Liver (tissue), 9 donors: ENCODE results near the gene PIMREG. TPM values are rescaled to one million over a fixed set of nuclear protein-coding genes. Genes with fewer than 3 reads are reported as not detected.

Experiments
- DNase-seq: peaks from one replicate; pipeline ENCODE4 v3.0.0-alpha.2; 2017; ENCODE audit warnings: low spot score
- H3K27ac ChIP-seq, 2 donors: one replicate each; pipeline ENCODE4 v1.7.0; 2013; ENCODE audit warnings: inconsistent platforms in 2 of 2, low read length in 2 of 2, control low read depth in 1 of 2, low read depth in 1 of 2, mild to moderate bottlenecking in 1 of 2
- H3K27me3 ChIP-seq, 4 donors: one replicate each; pipeline versions ENCODE4 v1.6.1 to v1.7.0; 2013; ENCODE audit warnings: low read length in 3 of 4, inconsistent platforms in 1 of 4, mild to moderate bottlenecking in 1 of 4, moderate library complexity in 1 of 4; ENCODE audit not compliant: control insufficient read depth in 4 of 4, insufficient read depth in 4 of 4
- H3K36me3 ChIP-seq, 4 donors: one replicate each; pipeline versions ENCODE4 v1.6.1 to v1.7.0; 2013; ENCODE audit warnings: low read length in 3 of 4, mild to moderate bottlenecking in 3 of 4, low read depth in 1 of 4, moderate library complexity in 1 of 4; ENCODE audit not compliant: control insufficient read depth in 4 of 4, insufficient read depth in 3 of 4
- H3K4me1 ChIP-seq, 4 donors: one replicate each; pipeline versions ENCODE4 v1.6.1 to v1.7.0; 2013; ENCODE audit warnings: low read length in 3 of 4, mild to moderate bottlenecking in 3 of 4, moderate library complexity in 1 of 4; ENCODE audit not compliant: control insufficient read depth in 4 of 4, insufficient read depth in 4 of 4
- H3K4me3 ChIP-seq, 3 donors: one replicate each; pipeline versions ENCODE4 v1.6.1 to v1.7.0; 2013; ENCODE audit warnings: low read length in 3 of 3, control low read depth in 1 of 3, low read depth in 1 of 3, mild to moderate bottlenecking in 1 of 3
- H3K9ac ChIP-seq, 2 donors: one replicate each; pipeline ENCODE4 v1.7.0; 2013; ENCODE audit warnings: low read length in 2 of 2, mild to moderate bottlenecking in 2 of 2, moderate library complexity in 2 of 2, control low read depth in 1 of 2, low read depth in 1 of 2
- H3K9me3 ChIP-seq, 4 donors: one replicate each; pipeline versions ENCODE4 v1.6.1 to v1.7.0; 2013; ENCODE audit warnings: low read length in 3 of 4; ENCODE audit not compliant: control insufficient read depth in 4 of 4
- ATF3 ChIP-seq: IDR thresholded peaks from 2 replicates; pipeline ENCODE4 v1.6.1; 2016; ENCODE audit warnings: antibody characterized with exemption
- HNF4G ChIP-seq: IDR thresholded peaks from 2 replicates; pipeline ENCODE4 v1.6.1; 2016; ENCODE audit warnings: antibody characterized with exemption
- JUND ChIP-seq, 2 donors: IDR thresholded peaks; 2 replicates each; pipeline ENCODE4 v1.6.1; 2016; ENCODE audit warnings: antibody characterized with exemption in 2 of 2
- SP1 ChIP-seq: IDR thresholded peaks from 2 replicates; pipeline ENCODE4 v1.6.1; 2018; ENCODE audit warnings: antibody characterized with exemption, mild to moderate bottlenecking
- WGBS: extraction: QIAGEN DNeasy Blood & Tissue Kit; methylation state at CpG from one replicate; pipeline ENCODE4 v1.1.7; 2013; 5-methylcytosine and 5-hydroxymethylcytosine counted together
- polyA plus RNA-seq, 2 donors: library from polyadenylated mRNA; stranded (reverse) in 1 of 2; unstranded in 1 of 2; fragments of 200-250 nt in 1 of 2; fragments of >200 nt in 1 of 2; fragmentation: Nextera tagmentation in 1 of 2; extraction: Ambion mirVana in 1 of 2; gene quantifications; one replicate each; pipeline versions ENCODE4 v1.2.1 to v1.2.3, GENCODE V29; 2013 to 2015
- total RNA-seq, 2 donors: library from RNA; depleted of rRNA; stranded (reverse); fragments of >200 nt; gene quantifications; one replicate each; pipeline ENCODE4 v1.2.3, GENCODE V29; 2014
- TF ChIP-seq, protein P1 (sequence below): fragments of 150-350 bp; IDR thresholded peaks from 2 replicates; pipeline ENCODE4 v1.5.1; 2017; ENCODE audit warnings: improper control_type of control experiment, low read depth, low read length; ENCODE audit not compliant: missing input control
- TF ChIP-seq, protein P2 (sequence below): IDR thresholded peaks from 2 replicates; pipeline ENCODE4 v1.6.1; 2016; ENCODE audit warnings: antibody characterized with exemption, mild to moderate bottlenecking
- donor health status: healthy.
- donor health status: healthy.
- donor health status: healthy.
- donor health status: healthy.
- donor health status: healthy.

PIMREG gene
- total and polyA plus RNA-seq, 4 donors = 0.10 to 5.2 (median 0.75) TPM; not detected in 1

- TF ChIP-seq, protein P1, sequence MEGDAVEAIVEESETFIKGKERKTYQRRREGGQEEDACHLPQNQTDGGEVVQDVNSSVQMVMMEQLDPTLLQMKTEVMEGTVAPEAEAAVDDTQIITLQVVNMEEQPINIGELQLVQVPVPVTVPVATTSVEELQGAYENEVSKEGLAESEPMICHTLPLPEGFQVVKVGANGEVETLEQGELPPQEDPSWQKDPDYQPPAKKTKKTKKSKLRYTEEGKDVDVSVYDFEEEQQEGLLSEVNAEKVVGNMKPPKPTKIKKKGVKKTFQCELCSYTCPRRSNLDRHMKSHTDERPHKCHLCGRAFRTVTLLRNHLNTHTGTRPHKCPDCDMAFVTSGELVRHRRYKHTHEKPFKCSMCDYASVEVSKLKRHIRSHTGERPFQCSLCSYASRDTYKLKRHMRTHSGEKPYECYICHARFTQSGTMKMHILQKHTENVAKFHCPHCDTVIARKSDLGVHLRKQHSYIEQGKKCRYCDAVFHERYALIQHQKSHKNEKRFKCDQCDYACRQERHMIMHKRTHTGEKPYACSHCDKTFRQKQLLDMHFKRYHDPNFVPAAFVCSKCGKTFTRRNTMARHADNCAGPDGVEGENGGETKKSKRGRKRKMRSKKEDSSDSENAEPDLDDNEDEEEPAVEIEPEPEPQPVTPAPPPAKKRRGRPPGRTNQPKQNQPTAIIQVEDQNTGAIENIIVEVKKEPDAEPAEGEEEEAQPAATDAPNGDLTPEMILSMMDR = no peak
- TF ChIP-seq, protein P2, sequence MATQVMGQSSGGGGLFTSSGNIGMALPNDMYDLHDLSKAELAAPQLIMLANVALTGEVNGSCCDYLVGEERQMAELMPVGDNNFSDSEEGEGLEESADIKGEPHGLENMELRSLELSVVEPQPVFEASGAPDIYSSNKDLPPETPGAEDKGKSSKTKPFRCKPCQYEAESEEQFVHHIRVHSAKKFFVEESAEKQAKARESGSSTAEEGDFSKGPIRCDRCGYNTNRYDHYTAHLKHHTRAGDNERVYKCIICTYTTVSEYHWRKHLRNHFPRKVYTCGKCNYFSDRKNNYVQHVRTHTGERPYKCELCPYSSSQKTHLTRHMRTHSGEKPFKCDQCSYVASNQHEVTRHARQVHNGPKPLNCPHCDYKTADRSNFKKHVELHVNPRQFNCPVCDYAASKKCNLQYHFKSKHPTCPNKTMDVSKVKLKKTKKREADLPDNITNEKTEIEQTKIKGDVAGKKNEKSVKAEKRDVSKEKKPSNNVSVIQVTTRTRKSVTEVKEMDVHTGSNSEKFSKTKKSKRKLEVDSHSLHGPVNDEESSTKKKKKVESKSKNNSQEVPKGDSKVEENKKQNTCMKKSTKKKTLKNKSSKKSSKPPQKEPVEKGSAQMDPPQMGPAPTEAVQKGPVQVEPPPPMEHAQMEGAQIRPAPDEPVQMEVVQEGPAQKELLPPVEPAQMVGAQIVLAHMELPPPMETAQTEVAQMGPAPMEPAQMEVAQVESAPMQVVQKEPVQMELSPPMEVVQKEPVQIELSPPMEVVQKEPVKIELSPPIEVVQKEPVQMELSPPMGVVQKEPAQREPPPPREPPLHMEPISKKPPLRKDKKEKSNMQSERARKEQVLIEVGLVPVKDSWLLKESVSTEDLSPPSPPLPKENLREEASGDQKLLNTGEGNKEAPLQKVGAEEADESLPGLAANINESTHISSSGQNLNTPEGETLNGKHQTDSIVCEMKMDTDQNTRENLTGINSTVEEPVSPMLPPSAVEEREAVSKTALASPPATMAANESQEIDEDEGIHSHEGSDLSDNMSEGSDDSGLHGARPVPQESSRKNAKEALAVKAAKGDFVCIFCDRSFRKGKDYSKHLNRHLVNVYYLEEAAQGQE = no peak
- TF ChIP-seq SP1 (no peak), ATF3 (no peak)
- DNase-seq = no peak
- no peaks in the 10 kb centered on the region for H3K9me3 ChIP-seq
- no peak overlapping the region for H3K4me3 ChIP-seq
- H3K36me3 ChIP-seq = no peaks in the 10 kb centered on the region
- no peaks in the 10 kb centered on the region for H3K27me3 ChIP-seq
- H3K9ac ChIP-seq = no peak overlapping the region
- H3K4me1 ChIP-seq = no peaks in the 10 kb centered on the region
- WGBS = 85% methylated on average over 16 of the region's 16 CpGs
- no peak overlapping the region for H3K27ac ChIP-seq
Observed at GRCh38 chr17:6483507-6483906, 39.3 kb downstream of the PIMREG start.

DNA sequence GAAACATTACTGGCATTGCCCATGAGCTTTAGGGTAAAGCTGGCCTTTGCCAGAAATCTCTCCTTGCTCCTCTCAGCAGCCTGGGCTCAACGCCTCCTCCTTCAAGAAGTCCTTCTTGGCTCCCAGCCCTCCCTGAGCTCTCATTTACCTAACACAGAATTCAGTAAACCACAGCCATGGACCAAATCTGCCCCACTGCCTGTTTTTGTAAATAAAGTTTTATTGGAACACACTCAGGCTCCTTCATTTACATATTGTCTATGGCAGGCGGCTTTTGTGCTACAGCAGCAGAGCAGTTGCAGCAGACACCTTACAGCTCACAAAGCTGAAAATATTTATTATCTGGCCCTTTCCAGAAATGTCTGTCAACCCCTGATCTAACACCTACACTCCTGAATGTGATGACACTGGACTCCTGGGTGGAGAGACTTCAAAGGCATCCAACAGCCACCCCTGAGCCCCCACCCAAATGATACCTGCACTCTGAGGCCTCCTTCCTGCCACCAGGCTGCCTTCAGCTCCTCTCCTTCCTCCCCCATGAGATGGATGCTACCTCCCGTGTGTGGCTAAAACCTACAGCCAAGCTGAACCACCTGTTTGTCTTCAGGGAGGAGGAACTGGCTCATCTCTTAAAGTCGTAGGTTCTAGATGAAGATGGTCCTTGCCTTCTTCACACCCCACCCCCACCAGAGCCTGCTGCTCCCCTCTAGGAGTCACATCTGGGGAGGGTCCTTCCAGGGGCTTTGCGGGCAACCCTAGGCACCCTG, 41.6 kb downstream of the PIMREG start:
- 83% methylated on average over 5 of the region's 5 CpGs for WGBS

DNA sequence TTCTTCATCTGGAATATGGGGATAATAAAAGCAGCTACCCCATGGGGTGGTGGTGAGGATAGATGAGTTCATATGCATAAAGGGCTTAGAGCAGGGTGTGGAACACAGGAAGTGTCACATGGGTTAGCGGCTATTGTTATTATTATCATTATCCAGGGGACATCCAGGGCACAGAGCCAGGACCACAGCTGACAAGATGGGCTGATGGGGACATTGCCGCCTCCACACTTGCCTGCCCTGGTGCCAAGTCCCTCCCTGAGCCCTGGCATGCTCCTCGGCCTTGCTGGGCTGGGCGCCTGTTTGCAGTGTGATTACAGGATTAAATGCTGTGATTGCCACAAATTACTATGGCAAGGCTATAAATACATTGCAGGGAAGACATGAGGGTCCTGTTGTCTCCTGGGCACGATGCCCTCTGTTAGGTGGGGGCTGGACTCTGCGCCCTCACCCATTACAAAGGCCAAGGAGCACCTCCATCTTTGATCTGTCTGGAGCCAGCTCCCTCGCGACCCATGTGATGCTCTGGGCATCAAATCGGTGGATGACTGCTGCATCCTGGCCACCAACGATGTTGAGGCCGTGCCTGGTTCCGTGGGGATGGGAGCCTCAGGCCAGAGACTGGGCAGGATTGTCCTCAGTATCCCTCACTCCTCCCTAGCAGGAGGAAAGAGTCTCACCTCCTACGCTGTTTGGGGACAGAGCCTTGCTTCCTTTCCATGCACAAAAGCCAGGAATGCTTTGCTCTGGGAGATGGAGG, 43.2 kb downstream of the PIMREG start:
- no peak overlapping the region for H3K4me3 ChIP-seq
- H3K36me3 ChIP-seq = no peaks in the 10 kb centered on the region
- H3K27ac ChIP-seq = no peak overlapping the region
- WGBS = 71% methylated on average over 13 of the region's 13 CpGs
- no peaks in the 10 kb centered on the region for H3K4me1 ChIP-seq
- TF ChIP-seq ATF3 (no peak), HNF4G (no peak), JUND (IDR thresholded peaks at IDR 0.05) (no peak)
- no peak overlapping the region for H3K9ac ChIP-seq
- no peaks in the 10 kb centered on the region for H3K27me3 ChIP-seq
- DNase-seq = no peak
- no peaks in the 10 kb centered on the region for H3K9me3 ChIP-seq

More for the DNA sequence above, 41.6 kb downstream of the PIMREG start:
- TF ChIP-seq HNF4G = no peak
- no peaks in the 10 kb centered on the region for H3K27me3 ChIP-seq
- no peaks in the 10 kb centered on the region for H3K9me3 ChIP-seq
- no peak overlapping the region for H3K9ac ChIP-seq
- DNase-seq = no peak
- no peak overlapping the region for H3K27ac ChIP-seq
- H3K36me3 ChIP-seq = no peaks in the 10 kb centered on the region
- H3K4me3 ChIP-seq = no peak overlapping the region
- no peaks in the 10 kb centered on the region for H3K4me1 ChIP-seq
